Measurements from ENCODE around the gene TTC28.

The TTC28 gene

GRCh38 chr22:28413612-28414399 lies 265.8 kb downstream of the TTC28 start:
- no peak overlapping the region for H3K27ac ChIP-seq (ENCODE audit: extremely low read depth, low read depth, low read length)
- TF ChIP-seq ZNF571 (tag by site-specific recombination; IDR thresholded peaks at IDR 0.05) (no peak), ZNF560 (tag by site-specific recombination; IDR thresholded peaks at IDR 0.05; ENCODE audit: borderline replicate concordance) (no peak), KLF7 (tag by site-specific recombination; IDR thresholded peaks at IDR 0.05; ENCODE audit: borderline replicate concordance) (no peak), ZNF704 (tag by site-specific recombination; IDR thresholded peaks at IDR 0.05) (no peak), ZNF140 (tag by site-specific recombination; IDR thresholded peaks at IDR 0.05) (no peak), ZBTB10 (tag by site-specific recombination; IDR thresholded peaks at IDR 0.05) (no peak), ZBTB44 (tag by site-specific recombination; IDR thresholded peaks at IDR 0.05) (no peak), GLI2 (tag by site-specific recombination; IDR thresholded peaks at IDR 0.05; ENCODE audit: borderline replicate concordance, low read depth) (no peak), ZNF433 (tag by site-specific recombination; IDR thresholded peaks at IDR 0.05; ENCODE audit: low read depth) (no peak), ZNF2 (tag by site-specific recombination; IDR thresholded peaks at IDR 0.05) (no peak), ZNF549 (tag by site-specific recombination; IDR thresholded peaks at IDR 0.05) (no peak), SP2 (tag by site-specific recombination; IDR thresholded peaks at IDR 0.05) (no peak), ZNF211 (tag by site-specific recombination; IDR thresholded peaks at IDR 0.05; ENCODE audit: low read depth) (no peak), ZNF600 (tag by site-specific recombination; IDR thresholded peaks at IDR 0.05) (no peak), MZF1 (tag by site-specific recombination; IDR thresholded peaks at IDR 0.05; ENCODE audit: borderline replicate concordance) (no peak), ZNF423 (tag by site-specific recombination; IDR thresholded peaks at IDR 0.05) (no peak), ZNF223 (tag by site-specific recombination; IDR thresholded peaks at IDR 0.05) (no peak), ZBTB8A (tag by site-specific recombination; IDR thresholded peaks at IDR 0.05) (no peak), TSHZ1 (tag by site-specific recombination; IDR thresholded peaks at IDR 0.05; ENCODE audit: borderline replicate concordance) (no peak), ZNF664 (tag by site-specific recombination; IDR thresholded peaks at IDR 0.05) (no peak)
- ChIA-PET POLR2A (interaction anchor here (0.6 kb wide), 1 partner anchor 36 kb away, joined by 4 read pairs; no protein-coding TSS in a partner anchor), CTCF (interaction anchor here (0.8 kb wide), 1 partner anchor 832 kb away, joined by 3 read pairs; no protein-coding TSS in a partner anchor)
- peaks cover 12% of the 10 kb centered on the region; the same call in 1 of the 2 replicates for H3K4me1 ChIP-seq (ENCODE audit: control insufficient read depth, insufficient read depth, low read length)
- no peaks in the 10 kb centered on the region for H3K36me3 ChIP-seq (ENCODE audit: control insufficient read depth in 2 of 2, insufficient read depth in 1 of 2, low read length in 2 of 2)
- no peak overlapping the region for H3K4me3 ChIP-seq (ENCODE audit: low read depth, low read length)
- H3K9me3 ChIP-seq (ENCODE audit: control insufficient read depth, insufficient read depth, low read depth, low read length), result no peaks in the 10 kb centered on the region

All from HEK293 (cell line).